ENCODE results near the gene UTS2B. TPM values are rescaled to one million over a fixed set of nuclear protein-coding genes. Genes with fewer than 3 reads are reported as not detected.

UTS2B gene
- total and polyA plus RNA-seq, 9 of the 15 experiments (the other 6 are each of a cell fraction or from before 2014, with no cell fraction given): 0.06 TPM; not detected in 8

DNA sequence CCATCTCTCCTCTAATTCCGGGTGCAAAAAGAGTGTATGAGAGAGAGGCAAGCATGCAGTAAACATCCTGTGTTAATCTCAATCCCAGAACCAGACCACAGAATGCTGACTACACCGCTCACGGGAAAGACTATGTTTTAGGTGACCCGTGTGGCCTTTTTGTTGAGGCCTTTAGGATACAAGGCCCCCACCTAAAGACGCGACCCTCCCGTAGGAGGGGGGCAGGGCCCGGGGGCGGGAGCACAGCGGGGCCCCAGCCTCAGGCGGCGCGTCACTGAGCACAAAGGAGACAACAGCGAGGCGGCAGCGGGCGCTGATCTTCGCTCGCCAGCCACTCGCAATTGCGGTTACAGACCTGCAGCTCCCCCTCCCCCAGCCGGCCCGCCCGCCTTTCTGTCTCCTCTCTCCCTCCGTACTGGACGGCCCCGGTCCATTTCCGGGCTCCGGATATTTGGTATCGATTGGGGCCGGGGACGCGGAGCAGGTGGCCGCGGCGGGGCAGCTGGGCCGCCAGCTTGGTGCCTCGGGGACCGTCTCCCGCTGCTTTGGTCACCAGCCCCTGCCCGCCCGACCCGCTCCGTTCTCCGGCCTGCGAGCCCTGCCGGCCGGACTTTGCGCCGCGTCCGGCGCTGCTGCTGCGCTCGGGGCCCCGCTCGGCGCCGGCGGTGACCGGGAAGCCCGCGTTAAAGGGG lies 1.2 kb downstream of the UTS2B start, which contains the start of gene CCDC50 (continued):
- TF ChIP-seq NR1H2 (CRISPR knock-in tag; IDR thresholded peaks at IDR 0.05) (no peak), ZNF695 (CRISPR knock-in tag; IDR thresholded peaks at IDR 0.05) (no peak), MTA2 (IDR thresholded peaks at IDR 0.05; ENCODE audit: low read depth) (no peak), SRSF9 (IDR thresholded peaks at IDR 0.05; ENCODE audit: borderline replicate concordance, low read depth, low read length) (no peak), POLR2AphosphoS5 (IDR thresholded peaks at IDR 0.05; ENCODE audit: control insufficient read depth, insufficient read depth, low read depth, low read length) (peak; percentile 56), MEIS2 (IDR thresholded peaks at IDR 0.05; ENCODE audit: partially characterized antibody) (no peak), DIDO1 (tag; IDR thresholded peaks at IDR 0.05; ENCODE audit: low read depth) (no peak), HDGF (IDR thresholded peaks at IDR 0.05) (no peak), ZNF146 (CRISPR knock-in tag; IDR thresholded peaks at IDR 0.05; ENCODE audit: unreplicated experiment) (no peak), ELF2 (CRISPR knock-in tag; IDR thresholded peaks at IDR 0.05) (peak; percentile 73), CHD1 (IDR thresholded peaks at IDR 0.05; ENCODE audit: low read length) (no peak), ZNF408 (CRISPR knock-in tag; IDR thresholded peaks at IDR 0.05; ENCODE audit: low read depth) (no peak), PREB (CRISPR knock-in tag; IDR thresholded peaks at IDR 0.05) (no peak), FOS (IDR thresholded peaks at IDR 0.05; ENCODE audit: extremely low read depth, insufficient read length) (no peak), PCBP2 (IDR thresholded peaks at IDR 0.05; ENCODE audit: low read depth, low read length, poor library complexity, severe bottlenecking) (no peak)
- TF ChIP-seq, protein P1, sequence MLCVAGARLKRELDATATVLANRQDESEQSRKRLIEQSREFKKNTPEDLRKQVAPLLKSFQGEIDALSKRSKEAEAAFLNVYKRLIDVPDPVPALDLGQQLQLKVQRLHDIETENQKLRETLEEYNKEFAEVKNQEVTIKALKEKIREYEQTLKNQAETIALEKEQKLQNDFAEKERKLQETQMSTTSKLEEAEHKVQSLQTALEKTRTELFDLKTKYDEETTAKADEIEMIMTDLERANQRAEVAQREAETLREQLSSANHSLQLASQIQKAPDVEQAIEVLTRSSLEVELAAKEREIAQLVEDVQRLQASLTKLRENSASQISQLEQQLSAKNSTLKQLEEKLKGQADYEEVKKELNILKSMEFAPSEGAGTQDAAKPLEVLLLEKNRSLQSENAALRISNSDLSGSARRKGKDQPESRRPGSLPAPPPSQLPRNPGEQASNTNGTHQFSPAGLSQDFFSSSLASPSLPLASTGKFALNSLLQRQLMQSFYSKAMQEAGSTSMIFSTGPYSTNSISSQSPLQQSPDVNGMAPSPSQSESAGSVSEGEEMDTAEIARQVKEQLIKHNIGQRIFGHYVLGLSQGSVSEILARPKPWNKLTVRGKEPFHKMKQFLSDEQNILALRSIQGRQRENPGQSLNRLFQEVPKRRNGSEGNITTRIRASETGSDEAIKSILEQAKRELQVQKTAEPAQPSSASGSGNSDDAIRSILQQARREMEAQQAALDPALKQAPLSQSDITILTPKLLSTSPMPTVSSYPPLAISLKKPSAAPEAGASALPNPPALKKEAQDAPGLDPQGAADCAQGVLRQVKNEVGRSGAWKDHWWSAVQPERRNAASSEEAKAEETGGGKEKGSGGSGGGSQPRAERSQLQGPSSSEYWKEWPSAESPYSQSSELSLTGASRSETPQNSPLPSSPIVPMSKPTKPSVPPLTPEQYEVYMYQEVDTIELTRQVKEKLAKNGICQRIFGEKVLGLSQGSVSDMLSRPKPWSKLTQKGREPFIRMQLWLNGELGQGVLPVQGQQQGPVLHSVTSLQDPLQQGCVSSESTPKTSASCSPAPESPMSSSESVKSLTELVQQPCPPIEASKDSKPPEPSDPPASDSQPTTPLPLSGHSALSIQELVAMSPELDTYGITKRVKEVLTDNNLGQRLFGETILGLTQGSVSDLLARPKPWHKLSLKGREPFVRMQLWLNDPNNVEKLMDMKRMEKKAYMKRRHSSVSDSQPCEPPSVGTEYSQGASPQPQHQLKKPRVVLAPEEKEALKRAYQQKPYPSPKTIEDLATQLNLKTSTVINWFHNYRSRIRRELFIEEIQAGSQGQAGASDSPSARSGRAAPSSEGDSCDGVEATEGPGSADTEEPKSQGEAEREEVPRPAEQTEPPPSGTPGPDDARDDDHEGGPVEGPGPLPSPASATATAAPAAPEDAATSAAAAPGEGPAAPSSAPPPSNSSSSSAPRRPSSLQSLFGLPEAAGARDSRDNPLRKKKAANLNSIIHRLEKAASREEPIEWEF (CRISPR knock-in tag; IDR thresholded peaks at IDR 0.05): no peak
- TF ChIP-seq, protein P2, sequence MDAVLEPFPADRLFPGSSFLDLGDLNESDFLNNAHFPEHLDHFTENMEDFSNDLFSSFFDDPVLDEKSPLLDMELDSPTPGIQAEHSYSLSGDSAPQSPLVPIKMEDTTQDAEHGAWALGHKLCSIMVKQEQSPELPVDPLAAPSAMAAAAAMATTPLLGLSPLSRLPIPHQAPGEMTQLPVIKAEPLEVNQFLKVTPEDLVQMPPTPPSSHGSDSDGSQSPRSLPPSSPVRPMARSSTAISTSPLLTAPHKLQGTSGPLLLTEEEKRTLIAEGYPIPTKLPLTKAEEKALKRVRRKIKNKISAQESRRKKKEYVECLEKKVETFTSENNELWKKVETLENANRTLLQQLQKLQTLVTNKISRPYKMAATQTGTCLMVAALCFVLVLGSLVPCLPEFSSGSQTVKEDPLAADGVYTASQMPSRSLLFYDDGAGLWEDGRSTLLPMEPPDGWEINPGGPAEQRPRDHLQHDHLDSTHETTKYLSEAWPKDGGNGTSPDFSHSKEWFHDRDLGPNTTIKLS (IDR thresholded peaks at IDR 0.05; ENCODE audit: borderline replicate concordance, low read depth): no peak

All from K562 (cell line).